ENCODE results near the gene CDH4. TPM values are rescaled to one million over a fixed set of nuclear protein-coding genes. Genes with fewer than 3 reads are reported as not detected.
A peak's percentile ranks its signal among the peaks of the same experiment; 100 is the strongest.

CDH4 gene
- total and polyA plus RNA-seq, 2 of the 13 experiments (the other 11 are each of a cell fraction or from before 2014, with no cell fraction given) = not detected

- no peak for TF ChIP-seq ZNF567 (CRISPR knock-in tag; IDR thresholded peaks at IDR 0.05; ENCODE audit: borderline replicate concordance)
- TF ChIP-seq TEF (CRISPR knock-in tag; IDR thresholded peaks at IDR 0.05) = no peak
- no peak for TF ChIP-seq ZNF543 (CRISPR knock-in tag; IDR thresholded peaks at IDR 0.05)
- no peak for TF ChIP-seq ZNF276 (CRISPR knock-in tag; IDR thresholded peaks at IDR 0.05; ENCODE audit: low read depth)
Observed at GRCh38 chr20:61356196-61356595, 104.1 kb downstream of the CDH4 start (continued).

- Histone ChIP-seq H3K9ac (ENCODE audit: insufficient read depth, low read depth, low read length) (no peak overlapping the region), H3K36me3 (replicated peaks in 1 of 2; ENCODE audit: control insufficient read depth in 1 of 2, insufficient read depth in 2 of 2, low read length in 2 of 2) (no peaks in the 10 kb centered on the region), H3K4me1 (ENCODE audit: insufficient read depth, low read length) (no peaks in the 10 kb centered on the region), H3K4me3 (replicated peaks in 1 of 3; ENCODE audit: insufficient read depth in 1 of 3, low read depth in 2 of 3, low read length in 3 of 3) (no peak overlapping the region), H3K27ac (ENCODE audit: extremely low read length, insufficient read depth, low read length) (no peak overlapping the region), H4K20me1 (ENCODE audit: insufficient read depth, low read length) (no peaks in the 10 kb centered on the region), H3K79me2 (ENCODE audit: insufficient read depth, low read length) (no peaks in the 10 kb centered on the region), H3K9me3 (ENCODE audit: low read length) (no peaks in the 10 kb centered on the region), H3K27me3 (ENCODE audit: control insufficient read depth in 1 of 2, insufficient read depth in 2 of 2, low read length in 2 of 2) (peaks cover 22 to 88% of the 10 kb centered on the region in 2 experiments; a peak in 4 of 5 replicates), H3K4me2 (ENCODE audit: low read depth, low read length) (no peak overlapping the region), H2AFZ (ENCODE audit: low read length) (no peak overlapping the region)
- in situ Hi-C loops (cut with HindIII; ENCODE audit: extremely low pct_ligation_motif_present, low pct_unique_long_range_greater_than_20kb) (no loop called here), intact Hi-C loops (cut with micrococcal nuclease; ENCODE audit: unreplicated experiment) (no loop called here)
- ATAC-seq = no peak
- no peak for TF ChIP-seq NKX3-1 (CRISPR knock-in tag; IDR thresholded peaks at IDR 0.05)
- TF ChIP-seq E2F2 (CRISPR knock-in tag; IDR thresholded peaks at IDR 0.05; ENCODE audit: borderline replicate concordance) = 0 out of 2 replicates have a peak, but pooled peaks have one; percentile 23
- BruUV-seq (replicated peaks) = no TSS peak
- CTCF ChIA-PET (ENCODE audit: low intra/inter-chr PET ratio, low total read pairs) = no interaction called here
- DNase-seq (ENCODE audit: low spot score) = no peak
- WGBS (ENCODE audit: low lambda C conversion rate) = 15% methylated on average over 11 of the region's 11 CpGs
- FAIRE-seq = no peak
- POLR2A ChIA-PET = no interaction called here
Observed at GRCh38 chr20:61357119-61357518, 105.1 kb downstream of the CDH4 start.

Measured in HepG2 (cell line).